HEK293 (cell line): Measurements from ENCODE around the gene N4BP2L1.

Experiments used
- HOXC10 ChIP-seq: sonication (generic); formaldehyde crosslinking; IDR thresholded peaks from 2 replicates; pipeline ENCODE4 v1.8.1; 2023; ENCODE audit warnings: mild to moderate bottlenecking, missing genetic modification reagents
- INSM2 ChIP-seq: fragments of 450-650 bp; formaldehyde crosslinking; IDR thresholded peaks from 2 replicates; pipeline ENCODE4 v1.5.1; 2016; ENCODE audit warnings: missing biosample characterization, missing genetic modification characterization
- RBAK ChIP-seq: fragments of 450-650 bp; formaldehyde crosslinking; IDR thresholded peaks from 2 replicates; pipeline ENCODE4 v1.5.1; 2016; ENCODE audit warnings: missing biosample characterization, missing genetic modification characterization
- ZNF121 ChIP-seq: fragments of 450-650 bp; formaldehyde crosslinking; IDR thresholded peaks from 2 replicates; pipeline ENCODE4 v1.5.1; 2016; ENCODE audit warnings: missing biosample characterization, missing genetic modification characterization
- ZNF639 ChIP-seq: fragments of 450-650 bp; formaldehyde crosslinking; IDR thresholded peaks from 2 replicates; pipeline ENCODE4 v1.5.1; 2016; ENCODE audit warnings: missing biosample characterization, missing genetic modification characterization
- ZNF701 ChIP-seq: fragments of 450-650 bp; formaldehyde crosslinking; IDR thresholded peaks from 2 replicates; pipeline ENCODE4 v1.5.1; 2016; ENCODE audit warnings: missing biosample characterization, missing genetic modification characterization
- ZNF76 ChIP-seq: fragments of 450-650 bp; formaldehyde crosslinking; IDR thresholded peaks from 2 replicates; pipeline ENCODE4; 2016; ENCODE audit warnings: low read depth, missing biosample characterization, missing genetic modification characterization, borderline replicate concordance
- ZSCAN5A ChIP-seq: fragments of 450-650 bp; formaldehyde crosslinking; IDR thresholded peaks from 2 replicates; pipeline ENCODE4 v1.5.1; 2016; ENCODE audit warnings: missing biosample characterization, missing genetic modification characterization
- TF ChIP-seq, protein P1 (sequence below): fragments of 450-650 bp; formaldehyde crosslinking; IDR thresholded peaks from 2 replicates; pipeline ENCODE4 v1.5.1; 2016; ENCODE audit warnings: missing biosample characterization, missing genetic modification characterization

GRCh38 chr13:32471187-32471922 lies 43.4 kb upstream of the N4BP2L1 start:
- TF ChIP-seq, protein P1, sequence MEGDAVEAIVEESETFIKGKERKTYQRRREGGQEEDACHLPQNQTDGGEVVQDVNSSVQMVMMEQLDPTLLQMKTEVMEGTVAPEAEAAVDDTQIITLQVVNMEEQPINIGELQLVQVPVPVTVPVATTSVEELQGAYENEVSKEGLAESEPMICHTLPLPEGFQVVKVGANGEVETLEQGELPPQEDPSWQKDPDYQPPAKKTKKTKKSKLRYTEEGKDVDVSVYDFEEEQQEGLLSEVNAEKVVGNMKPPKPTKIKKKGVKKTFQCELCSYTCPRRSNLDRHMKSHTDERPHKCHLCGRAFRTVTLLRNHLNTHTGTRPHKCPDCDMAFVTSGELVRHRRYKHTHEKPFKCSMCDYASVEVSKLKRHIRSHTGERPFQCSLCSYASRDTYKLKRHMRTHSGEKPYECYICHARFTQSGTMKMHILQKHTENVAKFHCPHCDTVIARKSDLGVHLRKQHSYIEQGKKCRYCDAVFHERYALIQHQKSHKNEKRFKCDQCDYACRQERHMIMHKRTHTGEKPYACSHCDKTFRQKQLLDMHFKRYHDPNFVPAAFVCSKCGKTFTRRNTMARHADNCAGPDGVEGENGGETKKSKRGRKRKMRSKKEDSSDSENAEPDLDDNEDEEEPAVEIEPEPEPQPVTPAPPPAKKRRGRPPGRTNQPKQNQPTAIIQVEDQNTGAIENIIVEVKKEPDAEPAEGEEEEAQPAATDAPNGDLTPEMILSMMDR: no peak
- TF ChIP-seq ZNF76 (tag by site-specific recombination): no peak
- no peak for TF ChIP-seq INSM2
- TF ChIP-seq ZNF639 (tag by site-specific recombination): no peak
- TF ChIP-seq RBAK: no peak
- TF ChIP-seq ZNF121 (tag by site-specific recombination): no peak
- TF ChIP-seq ZNF701 (tag by site-specific recombination): no peak
- TF ChIP-seq ZSCAN5A (tag by site-specific recombination): no peak
- no peak for TF ChIP-seq HOXC10 (CRISPR knock-in tag)
